AG04449 (cell line): ENCODE measurements around the gene NR0B2.
"Not testable (repeated sequence)": the region's sequence is repeated elsewhere in the genome, so short reads cannot be mapped to it uniquely, and the experiment has no call there.

ENCODE experiments used
- CTCF ChIA-PET: fragments of 350-600 bp; formaldehyde crosslinking; extraction: SDS; loops from one replicate; lab custom pipeline; 2021; ENCODE audit warnings: antibody characterized with exemption; lab: Yijun Ruan, JAX
- POLR2A ChIA-PET: fragments of 400-600, 350-600 bp; formaldehyde crosslinking; extraction: SDS; loops from one replicate; lab custom pipeline; 2020; ENCODE audit warnings: antibody characterized with exemption, inconsistent platforms; lab: Yijun Ruan, JAX
- DNase-seq: peaks from one replicate; pipeline ENCODE4 v3.0.0-alpha.2; 2010; ENCODE audit warnings: low read depth, low spot score
- H3K4me3 ChIP-seq: 2 replicates; pipeline ENCODE4 v1.5.1; 2011; ENCODE audit warnings: low read depth, mild to moderate bottlenecking, control low read depth, low read length
- CTCF ChIP-seq: IDR thresholded peaks from one replicate; pipeline ENCODE4 v1.5.1; 2011; ENCODE audit warnings: mild to moderate bottlenecking, moderate library complexity, low read length, control low read depth, inconsistent platforms; ENCODE audit not compliant: insufficient read depth; ENCODE audit errors: missing control alignments

The NR0B2 gene

GRCh38 chr1:26949926-26950319 lies 36.1 kb upstream of the NR0B2 start:
- no peak overlapping the region for H3K4me3 ChIP-seq
- no peak for DNase-seq
- ChIA-PET CTCF (interaction anchor here (2.7 kb wide), 1 partner anchor 17 kb away, joined by 7 read pairs; no protein-coding TSS in a partner anchor), POLR2A (interaction anchor here (0.6 kb wide), 1 partner anchor 363 kb away, joined by 3 read pairs; no protein-coding TSS in a partner anchor)
- TF ChIP-seq CTCF = no peak

DNA sequence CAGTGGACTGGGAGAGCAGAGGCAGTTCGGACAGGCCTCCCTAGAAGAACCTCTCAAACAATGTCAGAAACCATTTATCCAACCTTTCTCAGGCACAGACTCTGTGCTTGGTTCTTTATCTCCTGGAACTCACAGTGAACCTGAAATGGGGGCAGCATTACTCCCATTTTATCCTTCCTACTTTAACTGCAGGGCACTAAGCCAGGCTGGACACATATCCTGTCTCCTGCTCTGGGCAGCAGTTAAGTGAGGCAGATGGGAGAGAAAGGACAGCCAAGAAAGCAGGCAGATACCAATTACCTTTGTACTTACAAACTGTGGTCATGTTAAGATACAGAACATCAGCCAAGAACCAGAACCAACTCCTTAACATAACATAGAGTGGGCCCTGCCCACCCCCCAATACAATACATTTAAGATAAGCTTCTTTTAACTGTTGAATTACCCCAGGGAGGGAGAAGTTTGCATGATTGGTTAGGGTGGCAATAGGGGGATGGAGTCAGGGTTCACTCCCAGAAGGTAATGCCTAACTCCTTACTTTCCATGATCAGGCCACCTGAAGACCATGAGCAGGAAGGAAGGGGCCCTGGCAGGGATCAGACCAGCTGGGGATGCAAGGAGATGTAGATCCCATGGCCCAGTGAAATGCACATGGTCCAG lies 35.6 kb upstream of the NR0B2 start:
- DNase-seq = no peak
- H3K4me3 ChIP-seq = no peak overlapping the region
- ChIA-PET CTCF (interaction anchor here (2.7 kb wide), 1 partner anchor 18 kb away, joined by 7 read pairs; no protein-coding TSS in a partner anchor), POLR2A (no interaction called here)
- no peak for TF ChIP-seq CTCF

DNA sequence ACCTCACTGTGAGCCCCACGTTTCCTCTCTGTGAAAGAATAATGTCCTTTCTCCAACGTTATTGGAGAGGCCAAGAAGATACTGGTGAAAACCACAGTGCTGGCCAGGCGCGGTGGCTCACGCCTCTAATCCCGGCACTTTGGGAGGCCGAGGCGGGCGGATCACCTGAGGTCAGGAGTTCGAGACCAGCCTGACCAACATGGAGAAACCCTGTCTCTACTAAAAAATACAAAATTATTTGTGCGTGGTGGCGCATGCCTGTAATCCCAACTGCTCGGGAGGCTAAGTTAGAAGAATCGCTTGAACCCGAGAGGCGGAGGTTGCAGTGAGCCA lies 34.9 kb upstream of the NR0B2 start:
- DNase-seq, H3K4me3 ChIP-seq, POLR2A ChIA-PET: not testable (repeated sequence)
- CTCF ChIA-PET = interaction anchor here (2.7 kb wide), 1 partner anchor 18 kb away, joined by 7 read pairs; no protein-coding TSS in a partner anchor

- ChIA-PET CTCF (interaction anchor here (1.4 kb wide), 1 partner anchor 21 kb away, joined by 8 read pairs; no protein-coding TSS in a partner anchor), POLR2A (no interaction called here)
- no peak for TF ChIP-seq CTCF
- DNase-seq = no peak
- no peak overlapping the region for H3K4me3 ChIP-seq
Observed at GRCh38 chr1:26946270-26946669, 32.5 kb upstream of the NR0B2 start.

DNA sequence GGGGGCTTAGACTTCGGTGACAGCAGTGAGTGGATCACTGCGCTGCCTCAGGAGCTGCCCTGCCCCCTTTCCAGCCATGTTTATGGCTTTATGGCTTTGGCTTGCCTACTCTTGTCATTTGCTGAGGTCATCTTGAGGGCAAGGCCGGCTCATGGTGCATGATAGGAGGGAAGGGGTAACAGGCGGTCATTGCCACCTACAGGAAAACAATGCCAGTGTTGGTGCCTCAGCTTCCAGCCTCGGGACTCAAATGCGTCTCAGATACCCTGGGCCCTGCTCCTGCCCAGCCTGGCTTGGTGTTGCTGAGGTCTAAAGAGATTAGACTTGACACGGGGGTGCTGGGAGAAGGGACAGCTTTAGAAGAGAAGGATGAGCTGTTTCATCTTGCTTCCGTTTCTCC lies 32.0 kb upstream of the NR0B2 start:
- ChIA-PET CTCF (interaction anchor here (1.4 kb wide), 1 partner anchor 21 kb away, joined by 8 read pairs; no protein-coding TSS in a partner anchor), POLR2A (no interaction called here)
- no peak for DNase-seq
- no peak for TF ChIP-seq CTCF
- no peak overlapping the region for H3K4me3 ChIP-seq

GRCh38 chr1:26945138-26945537 lies 31.4 kb upstream of the NR0B2 start:
- H3K4me3 ChIP-seq = no peak overlapping the region
- CTCF ChIA-PET = no interaction called here

More at GRCh38 chr1:26945138-26945537, 31.4 kb upstream of the NR0B2 start:
- POLR2A ChIA-PET = no interaction called here
- DNase-seq = no peak
- TF ChIP-seq CTCF = no peak
